Activated CD4-positive, CD25-positive, alpha-beta regulatory T cell (primary cell): Measurements from ENCODE around the gene SUN2.

Experiments used
- DNase-seq, 4 experiments: peaks; one replicate each; lab custom pipeline; 2025; lab: John Stamatoyannopoulos, UW

The SUN2 gene

DNA sequence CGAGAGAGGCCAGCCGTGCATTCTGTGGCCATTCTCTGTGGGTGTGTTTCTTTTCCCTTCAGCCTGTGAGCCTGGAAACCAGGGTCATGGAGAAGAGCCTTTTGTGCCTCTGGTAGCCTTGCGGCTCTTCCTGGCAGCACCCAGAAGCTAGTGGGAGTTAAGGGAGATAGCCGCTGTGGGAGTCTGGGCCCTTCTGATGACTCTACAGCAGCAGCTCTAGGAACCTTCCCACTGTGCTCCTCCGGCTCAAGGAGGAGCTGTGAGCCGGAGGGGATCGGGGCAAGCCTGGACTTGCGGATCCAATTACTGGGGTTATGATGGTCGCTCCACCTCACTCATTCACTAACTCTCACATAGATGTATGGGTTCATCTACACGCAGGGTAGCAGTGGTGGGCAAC lies 39.5 kb downstream of the SUN2 start:
- no peak for DNase-seq

DNA sequence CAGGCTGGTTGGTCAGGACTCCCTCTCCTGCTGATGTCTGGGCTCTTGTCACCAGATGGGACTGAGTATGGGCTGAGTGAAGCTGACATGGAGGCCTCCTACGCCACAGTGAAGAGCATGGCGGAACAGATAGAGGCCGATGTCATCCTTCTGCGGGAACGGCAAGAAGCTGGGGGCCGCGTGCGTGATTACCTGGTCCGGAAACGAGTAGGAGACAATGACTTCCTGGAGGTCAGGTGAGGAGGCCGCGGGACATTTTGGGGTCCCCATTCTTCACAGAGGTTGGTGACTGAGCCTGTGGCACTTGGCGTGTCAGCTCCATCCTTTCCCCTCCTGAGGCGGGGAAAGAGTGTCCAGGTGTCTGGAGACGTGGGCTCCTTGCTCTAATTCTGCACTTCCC lies 39.9 kb downstream of the SUN2 start:
- DNase-seq: no peak

DNA sequence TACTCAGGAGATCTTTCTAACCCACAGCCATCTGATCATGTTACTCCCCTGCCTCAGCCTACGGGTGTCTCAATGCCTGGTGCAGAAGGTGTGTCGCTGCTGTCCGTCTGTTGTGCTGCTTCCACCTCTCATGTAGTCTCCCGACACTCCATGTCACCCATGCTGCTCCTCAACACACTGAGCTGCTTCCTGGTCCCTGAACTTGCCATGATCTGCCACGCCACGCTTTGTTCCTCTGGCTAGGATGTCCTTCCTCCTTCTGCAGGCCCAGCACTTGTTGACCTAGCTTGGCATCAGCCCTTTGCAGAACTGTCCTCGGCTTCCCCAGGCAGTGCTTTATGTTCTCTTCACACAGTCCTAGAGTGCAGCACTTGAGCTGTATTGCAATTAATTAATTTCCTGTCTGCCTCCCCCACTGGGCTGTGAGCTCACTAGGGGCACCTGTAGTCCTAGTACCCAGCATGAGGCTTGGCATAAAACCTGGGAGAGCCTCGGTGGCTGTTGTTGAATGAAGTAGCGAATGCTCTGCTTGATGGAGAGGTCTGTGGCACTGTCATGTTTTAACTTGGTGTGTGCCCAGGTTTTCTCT lies 40.5 kb downstream of the SUN2 start:
- DNase-seq: no peak

GRCh38 chr22:38713921-38714320 lies 41.9 kb downstream of the SUN2 start:
- no peak for DNase-seq

DNA sequence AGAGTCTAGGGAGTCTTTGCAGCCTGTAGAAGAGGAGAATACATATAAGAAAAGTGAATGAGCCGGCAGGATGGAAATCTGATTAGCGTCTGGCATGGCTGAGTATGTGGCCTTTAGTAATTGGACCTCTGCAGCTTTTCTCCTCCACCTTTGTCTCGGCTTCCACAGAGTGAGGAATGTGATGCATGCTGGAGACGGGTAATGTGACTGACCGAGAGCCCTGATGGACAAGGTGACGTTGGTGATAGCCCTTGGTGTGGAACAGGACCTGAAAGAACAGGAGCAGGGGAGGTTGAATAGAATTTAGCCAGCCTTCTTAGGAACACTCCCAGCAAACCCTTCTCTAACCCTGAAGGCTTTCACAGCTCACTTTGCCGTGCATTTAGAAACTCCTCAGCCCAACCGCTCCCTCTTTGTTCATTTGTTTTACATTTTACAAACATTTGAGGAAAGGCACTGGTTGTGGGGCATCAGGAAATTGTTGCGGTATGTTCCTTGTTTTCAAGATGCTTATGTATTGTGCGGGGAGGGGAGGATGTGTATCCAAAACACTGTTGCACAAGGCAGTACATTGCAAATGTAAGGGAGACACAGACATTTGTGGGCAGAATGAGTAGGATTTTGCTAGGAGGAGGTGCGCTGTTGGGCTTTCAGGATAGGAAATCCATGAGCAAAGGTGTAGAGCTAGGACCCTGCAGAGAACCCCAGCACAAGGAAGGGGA lies 43.2 kb downstream of the SUN2 start:
- DNase-seq: no peak

GRCh38 chr22:38710866-38711265 lies 44.9 kb downstream of the SUN2 start:
- DNase-seq: no peak

DNA sequence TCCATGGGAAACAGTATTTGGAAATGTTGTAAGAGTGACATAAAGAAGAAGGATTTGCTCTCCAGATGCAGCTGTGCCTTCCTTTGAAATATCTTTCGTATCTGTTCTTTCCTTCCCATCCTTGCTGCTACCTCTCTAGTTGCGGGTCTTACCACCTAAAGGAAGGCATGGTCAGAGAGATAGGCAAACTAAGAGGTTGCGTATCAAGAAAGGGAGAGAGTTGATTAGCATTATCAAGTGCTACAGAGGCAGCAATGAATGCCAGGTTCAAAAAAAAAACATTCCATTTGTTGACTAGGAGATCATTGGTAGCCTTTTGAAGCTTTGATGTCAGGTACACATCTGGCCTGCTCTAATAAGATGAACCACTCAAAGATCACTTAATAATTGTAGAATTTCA lies 45.4 kb downstream of the SUN2 start:
- no peak for DNase-seq

DNA sequence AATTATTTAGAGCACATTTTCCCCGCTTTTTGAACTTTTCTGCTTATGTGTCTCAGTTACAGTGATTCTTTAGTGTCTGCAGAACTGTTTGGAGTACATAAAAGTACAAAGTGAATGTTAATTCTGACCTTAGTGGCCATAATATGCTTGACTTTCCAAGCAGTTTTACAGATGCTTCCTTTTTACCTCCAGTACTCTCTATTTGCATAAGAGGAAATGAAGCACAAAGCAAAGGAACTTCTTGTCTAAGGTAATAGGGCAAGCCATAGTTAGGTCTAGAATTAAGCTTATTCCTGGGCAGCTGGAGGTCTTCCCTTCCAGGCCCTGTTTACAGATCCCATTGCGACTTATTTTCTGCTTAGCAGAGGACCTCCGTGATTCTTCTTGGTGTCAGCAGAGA lies 46.5 kb downstream of the SUN2 start:
- no peak for DNase-seq

DNA sequence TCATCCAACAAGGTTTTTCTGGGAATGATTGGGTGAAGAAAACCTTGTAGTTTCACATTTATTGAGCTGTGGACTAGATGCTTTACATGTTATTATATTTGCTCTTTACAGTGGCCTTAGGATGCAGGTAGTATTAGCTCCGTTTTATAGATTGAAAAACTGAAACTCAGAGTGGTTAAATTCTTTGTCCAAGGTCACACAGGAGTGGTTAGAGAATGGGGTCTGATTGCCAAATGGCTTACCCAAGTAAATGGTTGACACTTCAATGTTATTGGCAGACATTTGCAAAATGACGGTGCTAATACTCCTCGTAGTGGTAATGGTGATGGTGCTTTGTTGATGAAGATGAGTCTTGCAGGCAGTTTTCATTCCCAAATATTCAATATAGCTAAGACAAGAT lies 47.8 kb downstream of the SUN2 start:
- DNase-seq: no peak

DNA sequence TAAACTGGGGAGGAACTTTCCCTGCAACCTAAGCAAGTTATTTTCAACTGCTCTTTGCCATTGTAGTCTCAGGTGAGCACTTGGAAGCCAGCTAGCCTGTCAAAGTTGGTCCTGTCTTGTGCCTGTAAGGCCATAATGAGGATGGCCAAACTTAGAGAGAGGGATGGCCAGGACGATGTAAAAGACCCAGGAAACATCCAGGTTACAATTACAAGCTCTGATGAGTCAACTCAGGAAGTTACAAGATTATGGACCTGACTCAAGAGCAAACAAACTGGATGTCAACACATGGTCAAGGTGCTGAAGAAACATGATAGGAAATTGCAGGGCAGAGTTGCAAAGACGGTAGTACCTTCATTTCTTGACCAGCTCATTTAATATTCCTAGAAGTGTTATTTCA lies 48.5 kb downstream of the SUN2 start:
- DNase-seq: no peak

DNA sequence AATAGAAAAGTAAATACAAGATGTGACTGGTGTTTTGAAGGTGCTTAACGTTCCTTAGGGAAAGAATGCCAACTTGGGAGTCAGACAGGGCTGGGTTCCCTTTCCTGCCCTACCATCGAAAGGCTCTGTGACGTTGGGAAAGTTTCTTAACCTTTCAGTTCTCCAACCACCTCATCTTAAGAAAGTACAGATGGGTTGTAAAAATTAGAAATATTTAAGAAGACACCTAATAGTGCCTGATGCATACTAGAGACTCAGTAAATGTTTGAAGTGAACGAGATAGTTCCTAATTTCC lies 49.0 kb downstream of the SUN2 start:
- no peak for DNase-seq

DNA sequence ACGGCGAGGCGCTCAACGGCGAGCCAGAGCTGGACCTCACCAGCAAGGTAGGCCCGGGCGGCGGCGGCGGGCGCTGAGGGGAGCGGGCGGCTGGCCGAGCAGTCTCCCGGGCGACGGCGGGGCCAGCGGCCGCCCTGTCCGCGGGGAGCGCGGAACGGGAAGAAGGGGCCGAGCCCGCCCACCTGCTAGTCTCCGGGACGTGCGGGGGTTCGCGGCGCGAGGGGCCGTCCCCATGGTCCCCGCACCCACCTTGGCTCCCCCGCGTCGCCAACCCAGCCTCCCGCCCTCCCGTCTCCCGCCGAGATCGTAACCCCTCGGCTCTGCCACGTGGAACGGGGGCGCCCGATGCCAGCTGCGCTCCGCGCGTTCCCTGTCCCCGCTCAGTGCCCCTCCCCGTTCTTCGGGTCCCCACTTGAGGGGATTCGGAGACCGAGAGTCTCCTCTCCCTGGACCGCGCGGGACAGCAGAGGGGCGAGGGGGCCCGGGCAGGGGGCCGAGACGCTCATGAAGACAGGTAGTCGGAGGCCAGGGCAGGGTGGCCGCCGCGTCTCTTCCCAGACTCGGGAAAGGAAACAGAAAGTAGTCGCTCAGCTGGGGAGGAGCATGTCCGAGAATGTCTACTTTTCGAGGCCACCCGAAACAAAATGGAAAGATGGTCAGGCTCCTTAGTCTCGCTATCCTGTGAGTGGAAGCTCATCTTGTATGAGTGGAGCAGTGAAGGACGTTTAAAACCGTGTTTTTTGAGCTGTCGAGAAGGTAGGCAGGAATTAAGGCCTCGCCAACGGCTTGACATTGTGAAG lies 49.5 kb downstream of the SUN2 start:
- DNase-seq: peak in 1 of 4 experiments; percentile 26

DNA sequence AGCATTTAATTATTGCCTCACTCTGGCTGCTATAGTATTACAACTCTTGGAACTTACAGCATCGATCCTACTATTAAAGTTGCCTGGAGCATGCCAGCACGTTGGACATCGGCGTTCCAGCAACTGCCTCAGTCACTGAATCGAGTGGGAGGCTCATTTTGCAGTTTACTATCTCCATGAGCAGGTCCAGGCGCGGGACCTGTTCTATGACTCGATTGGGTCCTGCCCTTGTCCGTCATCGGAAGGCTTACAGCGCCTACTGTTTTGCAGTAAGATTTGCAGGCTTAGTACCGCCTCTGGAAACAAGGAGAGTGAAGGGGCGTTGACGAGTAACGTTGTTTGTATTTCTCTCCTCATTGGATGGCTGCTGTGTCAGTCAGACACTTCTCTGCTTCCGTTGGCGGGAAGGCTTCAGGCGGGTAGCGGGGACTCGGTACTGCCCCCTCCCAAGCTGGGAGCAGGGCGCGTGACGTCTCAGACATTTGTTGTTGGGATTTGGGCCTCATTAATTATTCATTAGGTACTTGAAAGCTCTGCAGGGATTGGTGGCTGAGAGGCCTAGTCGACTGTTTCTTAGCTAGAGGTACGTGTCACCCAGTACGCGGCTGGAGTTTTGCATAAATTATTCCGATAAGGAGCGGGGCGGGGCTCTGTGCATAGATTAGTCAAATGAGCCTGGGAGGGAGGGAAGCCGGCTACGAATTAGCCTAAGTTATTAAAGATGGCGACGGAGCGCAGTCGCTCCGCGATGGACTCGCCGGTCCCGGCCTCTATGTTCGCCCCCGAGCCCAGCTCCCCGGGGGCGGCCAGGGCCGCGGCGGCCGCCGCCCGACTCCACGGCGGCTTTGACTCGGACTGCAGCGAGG lies 50.3 kb downstream of the SUN2 start, which contains the start of gene GTPBP1:
TSS of gene GTPBP1 (plus strand) at position 710 of the 866 bp plus-strand sequence. CDS start at position 722, 12 bp downstream.
- DNase-seq: peak; percentile 94 to 99 (median 98)

GRCh38 chr22:38704654-38705234 lies 51.1 kb downstream of the SUN2 start:
- DNase-seq: no peak

DNA sequence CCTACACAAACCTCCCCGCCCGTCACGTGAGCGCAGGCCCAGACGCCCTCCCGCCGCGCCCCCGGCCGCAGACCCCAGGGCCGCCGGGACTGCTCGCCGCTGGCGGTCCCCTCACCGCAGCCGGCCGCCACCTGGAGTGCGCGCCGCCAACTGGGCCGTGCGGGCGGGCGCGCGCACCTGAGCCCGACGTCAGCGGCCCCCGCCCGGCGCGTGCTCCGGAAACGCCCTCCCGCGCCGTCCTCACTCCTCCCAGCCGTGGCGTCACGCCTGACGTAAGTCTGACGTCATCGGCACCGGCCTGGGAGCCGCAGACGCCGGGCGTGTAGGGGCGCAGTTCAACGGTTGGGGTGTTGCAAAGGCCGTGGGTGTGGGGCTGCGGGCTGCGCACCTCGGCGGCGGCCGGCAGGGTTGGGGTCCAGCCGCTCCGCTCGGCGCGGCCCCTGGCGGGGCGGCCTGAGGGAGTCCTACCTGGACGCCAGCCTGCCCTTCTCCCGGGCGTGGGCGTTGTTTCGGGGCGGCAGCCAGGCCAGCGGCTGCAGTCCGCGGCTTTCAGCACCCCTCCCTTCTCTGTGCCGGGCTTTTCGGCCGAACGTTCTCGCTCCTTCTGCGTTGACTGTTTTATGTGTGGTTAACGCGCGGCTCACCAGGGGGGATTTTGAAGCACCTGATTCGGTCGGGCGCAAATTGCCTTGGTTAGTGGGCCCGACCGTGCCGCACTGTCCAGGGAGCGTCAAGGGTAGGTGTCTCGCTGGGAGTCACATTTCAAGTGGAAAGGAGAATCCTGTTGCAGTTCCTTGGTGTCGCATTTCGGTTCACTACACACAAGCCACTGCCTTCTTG lies 54.8 kb downstream of the SUN2 start, which contains the start of gene JOSD1:
TSS of gene JOSD1 (minus strand) at position 155 of the 840 bp plus-strand sequence. CDS start 956 bp downstream, outside the sequence.
- peak; percentile 89 to 97 (median 93) for DNase-seq

DNA sequence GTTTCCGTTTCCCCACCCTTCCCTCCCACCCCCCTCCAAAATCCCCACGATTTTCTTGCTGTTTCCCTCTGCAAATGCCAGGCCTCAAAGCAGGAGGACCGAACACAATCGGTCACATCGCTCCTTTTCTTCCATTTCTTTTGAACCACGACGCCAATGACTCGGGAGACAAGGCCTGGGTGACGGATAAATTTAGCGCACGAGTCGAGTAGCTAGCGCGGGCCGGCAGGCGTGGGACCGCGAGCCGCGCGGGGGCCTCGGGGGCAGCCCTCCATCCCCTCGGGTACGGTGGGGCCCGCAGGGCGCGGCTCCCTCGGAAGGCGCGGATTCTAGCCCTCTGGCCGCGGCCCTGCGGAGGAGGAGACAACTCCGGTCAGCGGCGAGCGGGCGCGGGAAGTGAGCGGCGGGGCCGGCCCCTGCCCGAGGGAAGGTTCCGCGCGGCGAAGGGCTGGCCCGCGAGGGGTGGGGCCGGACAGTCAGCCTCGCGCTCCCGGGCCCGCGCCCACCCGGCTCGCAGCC lies 55.5 kb downstream of the SUN2 start:
- DNase-seq: peak in 1 of 4 experiments; percentile 54

GRCh38 chr22:38699784-38700183 lies 56.0 kb downstream of the SUN2 start:
- no peak for DNase-seq

DNA sequence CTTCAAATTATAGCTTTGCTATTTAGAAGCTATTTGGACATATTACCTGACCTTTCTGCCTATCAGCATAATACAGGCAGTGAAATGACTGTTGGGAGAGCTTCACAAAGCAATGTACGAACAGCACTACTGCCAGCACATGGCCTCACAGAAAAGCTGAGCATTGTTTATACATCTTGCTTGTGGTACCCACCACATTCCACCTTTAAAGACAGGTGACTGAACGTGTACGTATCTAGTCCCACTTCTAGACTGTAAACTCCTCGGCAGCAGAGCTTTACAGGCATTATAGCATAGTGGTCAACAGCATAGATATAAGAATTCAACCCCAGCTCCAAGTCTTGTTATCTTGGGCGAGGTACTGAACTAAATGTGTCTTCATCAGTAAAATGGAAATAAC lies 56.7 kb downstream of the SUN2 start:
- DNase-seq: no peak

GRCh38 chr22:38698407-38699094 lies 57.2 kb downstream of the SUN2 start:
- no peak for DNase-seq
